Measurements from ENCODE around the gene GRIK2. TPM values are rescaled to one million over a fixed set of nuclear protein-coding genes. Genes with fewer than 3 reads are reported as not detected.

GRIK2 gene
- total RNA-seq, 3 donors from 2014 or later (not counting 1 experiment from before 2014, with no cell fraction given), result not detected

DNA sequence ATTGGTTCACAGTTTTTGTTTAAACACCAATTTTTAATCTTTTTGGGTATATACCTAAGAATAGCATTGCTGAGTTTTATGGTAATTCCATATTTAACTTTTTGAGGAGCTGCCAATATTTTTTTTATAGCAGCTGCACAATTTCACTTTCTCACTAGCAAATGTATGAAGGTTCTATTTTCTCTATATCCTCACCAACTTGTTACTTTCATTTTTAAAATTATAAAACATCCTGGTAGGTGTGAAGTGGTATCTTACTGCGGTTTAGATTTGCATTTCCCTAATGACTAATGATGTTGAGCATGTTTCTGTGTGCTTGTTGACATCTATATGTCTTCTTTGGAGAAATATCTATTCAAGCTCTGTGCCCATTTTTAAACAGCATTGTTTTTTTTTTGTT lies 452.1 kb downstream of the GRIK2 start:
- no peak overlapping the region for H3K4me3 Mint-ChIP-seq
- H3K27me3 ChIP-seq (ENCODE audit: control insufficient read depth, insufficient read depth, low read length), result no peaks in the 10 kb centered on the region
- no peak overlapping the region for H3K27ac ChIP-seq (ENCODE audit: low read length)

DNA sequence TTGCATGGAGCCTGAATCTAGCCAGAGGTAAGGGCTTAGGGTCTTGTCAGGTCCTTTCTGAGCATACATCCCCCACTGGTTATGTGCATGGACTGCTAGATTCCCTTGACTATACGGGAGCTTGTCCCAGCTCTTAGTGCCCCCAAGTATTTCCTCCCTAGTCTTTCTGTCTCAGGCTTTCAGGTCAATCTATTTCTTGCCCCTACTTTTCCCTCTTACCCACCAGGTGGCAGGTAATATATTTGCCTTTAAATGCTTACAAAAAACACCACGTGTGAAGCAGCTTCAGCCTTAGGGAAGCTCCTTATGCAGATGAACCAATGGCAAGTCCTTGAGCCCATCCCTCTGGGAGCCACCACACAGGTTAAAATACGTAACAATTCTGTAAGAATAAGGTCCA lies 454.2 kb downstream of the GRIK2 start:
- H3K4me1 ChIP-seq (ENCODE audit: control insufficient read depth, insufficient read depth, low read length), result peaks cover 3% of the 10 kb centered on the region
- 38% methylated on average over 3 of the region's 3 CpGs for WGBS (ENCODE audit: insufficient coverage)
- Mint-ChIP-seq H3K27ac (no peak overlapping the region), H3K36me3 (no peaks in the 10 kb centered on the region), H3K4me3 (no peak overlapping the region), H3K9me3 (peaks cover 9 to 11% of the 10 kb centered on the region in 2 donors), H3K27me3 (ENCODE audit: low read depth in 2 of 2) (no peaks in the 10 kb centered on the region), H3K4me1 (no peaks in the 10 kb centered on the region)
- DNase-seq (no peak), ATAC-seq (no peak)
- no peaks in the 10 kb centered on the region for H3K27me3 ChIP-seq (ENCODE audit: control insufficient read depth, insufficient read depth, low read length)
- H3K4me3 ChIP-seq (ENCODE audit: low read length), result no peak overlapping the region
- no peaks in the 10 kb centered on the region for H3K36me3 ChIP-seq (ENCODE audit: control insufficient read depth, insufficient read depth, low read length)
- no peak overlapping the region for H3K27ac ChIP-seq (ENCODE audit: low read length)
- TF ChIP-seq, protein P1, sequence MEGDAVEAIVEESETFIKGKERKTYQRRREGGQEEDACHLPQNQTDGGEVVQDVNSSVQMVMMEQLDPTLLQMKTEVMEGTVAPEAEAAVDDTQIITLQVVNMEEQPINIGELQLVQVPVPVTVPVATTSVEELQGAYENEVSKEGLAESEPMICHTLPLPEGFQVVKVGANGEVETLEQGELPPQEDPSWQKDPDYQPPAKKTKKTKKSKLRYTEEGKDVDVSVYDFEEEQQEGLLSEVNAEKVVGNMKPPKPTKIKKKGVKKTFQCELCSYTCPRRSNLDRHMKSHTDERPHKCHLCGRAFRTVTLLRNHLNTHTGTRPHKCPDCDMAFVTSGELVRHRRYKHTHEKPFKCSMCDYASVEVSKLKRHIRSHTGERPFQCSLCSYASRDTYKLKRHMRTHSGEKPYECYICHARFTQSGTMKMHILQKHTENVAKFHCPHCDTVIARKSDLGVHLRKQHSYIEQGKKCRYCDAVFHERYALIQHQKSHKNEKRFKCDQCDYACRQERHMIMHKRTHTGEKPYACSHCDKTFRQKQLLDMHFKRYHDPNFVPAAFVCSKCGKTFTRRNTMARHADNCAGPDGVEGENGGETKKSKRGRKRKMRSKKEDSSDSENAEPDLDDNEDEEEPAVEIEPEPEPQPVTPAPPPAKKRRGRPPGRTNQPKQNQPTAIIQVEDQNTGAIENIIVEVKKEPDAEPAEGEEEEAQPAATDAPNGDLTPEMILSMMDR (IDR thresholded peaks at IDR 0.05), result no peak
- no peaks in the 10 kb centered on the region for H3K9me3 ChIP-seq (ENCODE audit: control insufficient read depth, insufficient read depth, low read length)
- intact Hi-C loops (cut with micrococcal nuclease), result no loop called here

More for the DNA sequence above, 452.1 kb downstream of the GRIK2 start:
- Histone ChIP-seq H3K36me3 (ENCODE audit: control insufficient read depth, insufficient read depth, low read length) (no peaks in the 10 kb centered on the region), H3K4me1 (ENCODE audit: control insufficient read depth, insufficient read depth, low read length) (peaks cover 3% of the 10 kb centered on the region), H3K9me3 (ENCODE audit: control insufficient read depth, insufficient read depth, low read length) (no peaks in the 10 kb centered on the region), H3K4me3 (ENCODE audit: low read length) (no peak overlapping the region)
- 80% methylated on average over 1 of the region's 1 CpG for WGBS (ENCODE audit: insufficient coverage)
- no peak overlapping the region for H3K27ac Mint-ChIP-seq
- DNase-seq, result peak in 1 of 2 donors; percentile 52
- no peaks in the 10 kb centered on the region for H3K36me3 Mint-ChIP-seq
- peaks cover 10 to 11% of the 10 kb centered on the region in 2 donors for H3K9me3 Mint-ChIP-seq
- peak in 2 of 3 donors; percentile 49 to 51 for ATAC-seq
- no peaks in the 10 kb centered on the region for H3K27me3 Mint-ChIP-seq (ENCODE audit: low read depth in 2 of 2)
- TF ChIP-seq, protein P1 (IDR thresholded peaks at IDR 0.05), result no peak
- intact Hi-C loops (cut with micrococcal nuclease), result no loop called here
- no peaks in the 10 kb centered on the region for H3K4me1 Mint-ChIP-seq

DNA sequence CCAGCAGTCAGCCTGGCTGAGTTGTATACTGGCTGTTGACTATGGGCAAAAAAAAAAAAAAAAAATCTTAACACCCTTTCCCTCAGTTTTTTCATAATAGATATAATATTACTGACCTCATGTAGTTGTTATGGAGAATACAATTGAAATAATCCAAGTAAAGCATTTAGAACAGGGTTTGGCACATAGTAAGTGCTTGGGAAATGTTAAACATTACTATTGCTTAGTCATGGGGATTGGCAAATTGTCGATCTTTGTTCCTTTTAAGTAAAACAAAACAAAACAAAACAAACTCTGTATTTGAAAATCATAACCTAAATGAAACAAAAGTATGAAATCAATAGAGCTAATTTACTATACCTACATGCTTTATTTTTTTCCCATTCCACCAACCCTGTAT lies 458.4 kb downstream of the GRIK2 start:
- no peaks in the 10 kb centered on the region for H3K9me3 ChIP-seq (ENCODE audit: control insufficient read depth, insufficient read depth, low read length)
- intact Hi-C loops (cut with micrococcal nuclease), result no loop called here
- H3K27me3 ChIP-seq (ENCODE audit: control insufficient read depth, insufficient read depth, low read length), result no peaks in the 10 kb centered on the region
- no peaks in the 10 kb centered on the region for H3K36me3 ChIP-seq (ENCODE audit: control insufficient read depth, insufficient read depth, low read length)
- ATAC-seq (no peak), DNase-seq (no peak)
- no peak overlapping the region for H3K27ac ChIP-seq (ENCODE audit: low read length)
- no peak overlapping the region for H3K4me3 Mint-ChIP-seq
- no peaks in the 10 kb centered on the region for H3K4me1 ChIP-seq (ENCODE audit: control insufficient read depth, insufficient read depth, low read length)
- TF ChIP-seq, protein P1 (IDR thresholded peaks at IDR 0.05), result no peak
- no peaks in the 10 kb centered on the region for H3K36me3 Mint-ChIP-seq
- H3K27me3 Mint-ChIP-seq (ENCODE audit: low read depth in 2 of 2), result no peaks in the 10 kb centered on the region
- H3K9me3 Mint-ChIP-seq, result peaks cover 6% of the 10 kb centered on the region in 2 donors
- H3K4me3 ChIP-seq (ENCODE audit: low read length), result no peak overlapping the region
- H3K4me1 Mint-ChIP-seq, result no peaks in the 10 kb centered on the region
- no CpG with 5 or more reads among the region's 1 CpG for WGBS (ENCODE audit: insufficient coverage)
- no peak overlapping the region for H3K27ac Mint-ChIP-seq

Measured in natural killer cell (primary cell).